WI38 (cell line): ENCODE data around the gene EPAS1.

Experiments
- H3K4me3 ChIP-seq: 2 replicates; pipeline ENCODE4 v1.5.1; 2011; ENCODE audit warnings: low read depth, mild to moderate bottlenecking, control low read depth, low read length
- TF ChIP-seq, protein P1 (sequence below): IDR thresholded peaks from 2 replicates; pipeline ENCODE4 v1.5.1; 2012; ENCODE audit warnings: low read depth, mild to moderate bottlenecking, control low read depth, low read length

Gene EPAS1

DNA sequence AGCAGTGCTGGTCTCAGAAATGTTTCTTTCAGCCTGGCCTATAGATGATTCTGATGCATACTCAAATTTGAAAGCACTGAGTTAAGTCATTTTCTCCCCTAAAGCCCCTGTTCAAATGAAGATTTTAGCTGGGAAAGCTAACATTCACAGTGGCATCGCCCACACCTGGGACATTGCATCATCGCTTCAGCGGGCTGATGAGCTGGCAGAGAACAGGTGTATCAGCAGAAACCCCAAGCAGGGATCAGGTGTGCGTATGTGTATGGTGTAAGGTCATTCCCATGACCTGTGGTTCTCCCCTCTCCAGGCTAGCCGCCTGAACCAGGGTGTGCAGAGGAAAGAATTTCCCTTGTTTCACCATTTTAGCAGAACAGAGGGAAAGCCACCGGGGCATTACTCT lies 56.3 kb downstream of the EPAS1 start:
- H3K4me3 ChIP-seq, result no peak overlapping the region
- TF ChIP-seq, protein P1, sequence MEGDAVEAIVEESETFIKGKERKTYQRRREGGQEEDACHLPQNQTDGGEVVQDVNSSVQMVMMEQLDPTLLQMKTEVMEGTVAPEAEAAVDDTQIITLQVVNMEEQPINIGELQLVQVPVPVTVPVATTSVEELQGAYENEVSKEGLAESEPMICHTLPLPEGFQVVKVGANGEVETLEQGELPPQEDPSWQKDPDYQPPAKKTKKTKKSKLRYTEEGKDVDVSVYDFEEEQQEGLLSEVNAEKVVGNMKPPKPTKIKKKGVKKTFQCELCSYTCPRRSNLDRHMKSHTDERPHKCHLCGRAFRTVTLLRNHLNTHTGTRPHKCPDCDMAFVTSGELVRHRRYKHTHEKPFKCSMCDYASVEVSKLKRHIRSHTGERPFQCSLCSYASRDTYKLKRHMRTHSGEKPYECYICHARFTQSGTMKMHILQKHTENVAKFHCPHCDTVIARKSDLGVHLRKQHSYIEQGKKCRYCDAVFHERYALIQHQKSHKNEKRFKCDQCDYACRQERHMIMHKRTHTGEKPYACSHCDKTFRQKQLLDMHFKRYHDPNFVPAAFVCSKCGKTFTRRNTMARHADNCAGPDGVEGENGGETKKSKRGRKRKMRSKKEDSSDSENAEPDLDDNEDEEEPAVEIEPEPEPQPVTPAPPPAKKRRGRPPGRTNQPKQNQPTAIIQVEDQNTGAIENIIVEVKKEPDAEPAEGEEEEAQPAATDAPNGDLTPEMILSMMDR, result no peak

DNA sequence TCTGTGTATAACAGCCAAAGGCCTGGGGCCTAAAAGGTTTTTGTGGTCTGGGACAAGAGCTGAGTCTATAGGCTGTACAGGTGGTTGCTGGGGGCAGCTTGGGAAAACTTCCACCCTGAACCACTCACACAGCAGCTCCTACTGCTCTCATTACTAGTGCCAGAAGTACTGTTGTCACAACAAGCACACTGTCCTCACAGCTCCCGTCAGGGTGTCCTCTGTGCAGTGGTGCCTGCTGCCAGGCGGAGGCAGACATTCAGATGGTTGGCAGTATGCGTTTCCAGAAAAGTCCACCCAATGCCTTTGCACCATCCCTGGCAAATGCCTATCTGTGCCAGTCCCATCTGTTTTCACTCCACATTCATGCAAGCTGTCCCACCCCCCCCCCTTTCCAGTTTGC lies 58.5 kb downstream of the EPAS1 start:
- TF ChIP-seq, protein P1, result no peak
- H3K4me3 ChIP-seq, result no peak overlapping the region

DNA sequence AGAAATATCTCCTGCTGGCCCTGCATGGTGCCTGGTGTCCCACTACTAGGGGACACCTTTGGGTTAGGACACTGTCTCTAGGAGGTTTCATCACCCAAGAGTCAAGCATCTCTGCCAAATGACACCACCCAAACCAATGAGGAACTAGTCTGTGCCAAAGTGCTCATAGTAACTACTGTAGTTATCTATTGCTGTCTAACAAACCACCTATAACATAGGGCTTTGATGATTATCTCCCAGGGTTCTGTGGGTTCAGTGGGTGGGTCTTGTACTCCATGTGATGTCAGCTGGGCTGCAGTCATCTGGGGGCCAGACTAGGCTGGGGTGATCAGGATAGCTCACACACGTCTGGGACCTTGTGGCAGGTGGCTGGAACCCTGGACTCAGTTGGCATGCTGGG lies 59.8 kb downstream of the EPAS1 start:
- no peak overlapping the region for H3K4me3 ChIP-seq
- TF ChIP-seq, protein P1, result no peak

DNA sequence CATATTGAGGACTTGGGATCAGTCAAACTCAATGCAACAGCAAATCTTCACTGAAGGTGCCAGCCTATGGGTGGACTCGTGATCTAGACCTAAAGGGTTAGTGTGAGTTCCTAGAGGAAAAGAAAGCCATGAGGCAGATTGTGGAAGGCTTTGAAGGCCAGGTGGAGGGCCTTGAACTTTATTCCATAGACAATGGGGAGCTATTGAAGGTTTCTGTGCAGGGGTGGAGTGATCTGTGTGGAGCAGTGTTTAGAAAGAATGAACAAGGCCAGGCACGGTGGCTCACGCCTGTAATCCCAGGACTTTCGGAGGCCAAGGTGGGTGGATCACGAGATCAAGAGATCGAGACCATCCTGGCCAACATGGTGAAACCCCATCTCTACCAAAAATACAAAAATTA lies 61.5 kb downstream of the EPAS1 start:
- TF ChIP-seq, protein P1, result no peak
- no peak overlapping the region for H3K4me3 ChIP-seq

DNA sequence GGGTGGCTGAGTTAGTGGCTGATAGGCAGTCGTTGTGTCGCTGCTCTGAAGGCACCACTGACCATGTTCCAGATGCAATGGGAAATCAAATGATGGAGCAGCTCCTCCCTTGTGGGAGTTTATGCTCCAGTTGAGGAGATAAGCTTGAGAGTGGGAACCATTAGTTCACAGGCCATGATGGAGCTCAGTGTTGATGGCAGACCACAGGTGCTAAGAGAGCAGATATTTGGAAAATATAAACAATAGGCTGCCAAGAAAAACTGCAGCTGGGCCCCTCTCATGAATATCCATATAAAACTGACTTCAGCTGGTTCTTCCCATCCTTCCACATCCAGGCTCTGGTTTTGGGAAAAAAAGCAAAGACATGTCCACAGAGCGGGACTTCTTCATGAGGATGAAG lies 63.1 kb downstream of the EPAS1 start:
- TF ChIP-seq, protein P1, result no peak
- no peak overlapping the region for H3K4me3 ChIP-seq

DNA sequence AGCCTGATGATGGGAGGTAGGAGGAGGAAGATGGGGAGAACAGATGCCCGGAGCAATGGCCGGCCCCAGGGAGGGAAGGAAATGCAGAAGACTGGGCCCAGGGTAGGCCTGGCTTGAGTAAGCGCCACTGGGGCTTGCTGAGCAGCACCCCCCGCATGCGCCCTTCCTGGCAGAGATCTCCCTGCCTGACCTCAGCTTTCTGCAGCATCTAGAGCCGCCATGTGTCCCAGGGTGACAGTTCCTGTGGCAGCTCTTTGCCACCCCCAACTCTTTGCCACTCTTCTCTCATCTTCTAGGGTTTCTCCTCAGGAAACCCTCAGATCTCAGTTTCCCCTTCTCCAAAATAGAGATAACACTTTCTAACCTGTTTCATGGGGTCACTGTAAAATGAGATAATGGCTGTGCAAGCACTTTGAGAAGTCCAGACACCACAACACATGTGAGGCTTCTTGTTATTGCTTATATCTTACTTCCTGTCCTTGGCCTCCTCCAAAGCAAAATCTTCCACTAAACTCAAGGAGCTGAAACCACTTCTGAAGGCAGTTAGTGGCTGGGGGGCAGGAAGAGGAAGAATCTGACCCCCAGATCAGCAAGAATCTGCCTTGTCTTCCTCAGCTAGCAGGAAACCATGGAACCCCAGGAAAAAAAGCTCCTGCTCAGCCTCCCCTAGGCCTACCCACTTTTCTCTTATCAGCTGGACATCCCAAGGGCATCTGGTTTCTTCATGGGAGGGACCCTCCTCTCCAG lies 64.9 kb downstream of the EPAS1 start:
- TF ChIP-seq, protein P1, result no peak

DNA sequence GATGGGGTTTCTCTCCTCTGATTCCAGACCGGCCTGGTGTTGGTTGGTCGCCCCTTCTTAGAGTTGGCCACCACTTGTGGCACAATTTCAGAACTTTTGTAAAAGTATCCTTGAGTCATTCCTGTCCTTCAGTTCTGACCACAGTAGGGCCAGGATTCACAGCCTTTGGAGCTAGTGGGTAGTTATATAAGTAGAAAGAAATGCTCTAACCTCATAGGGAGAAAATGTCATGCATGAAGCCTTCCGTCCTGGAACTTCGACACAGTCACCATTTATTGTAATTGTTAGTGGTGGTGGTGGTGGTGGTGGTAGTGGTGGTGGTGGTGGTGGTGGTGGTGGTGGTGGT lies 65.4 kb downstream of the EPAS1 start:
- TF ChIP-seq, protein P1, result no peak

More for the DNA sequence above, 64.9 kb downstream of the EPAS1 start:
- H3K4me3 ChIP-seq, result no peak overlapping the region

More for the DNA sequence above, 65.4 kb downstream of the EPAS1 start:
- no peak overlapping the region for H3K4me3 ChIP-seq
